ENCODE data around the gene NECAB3.

DNA sequence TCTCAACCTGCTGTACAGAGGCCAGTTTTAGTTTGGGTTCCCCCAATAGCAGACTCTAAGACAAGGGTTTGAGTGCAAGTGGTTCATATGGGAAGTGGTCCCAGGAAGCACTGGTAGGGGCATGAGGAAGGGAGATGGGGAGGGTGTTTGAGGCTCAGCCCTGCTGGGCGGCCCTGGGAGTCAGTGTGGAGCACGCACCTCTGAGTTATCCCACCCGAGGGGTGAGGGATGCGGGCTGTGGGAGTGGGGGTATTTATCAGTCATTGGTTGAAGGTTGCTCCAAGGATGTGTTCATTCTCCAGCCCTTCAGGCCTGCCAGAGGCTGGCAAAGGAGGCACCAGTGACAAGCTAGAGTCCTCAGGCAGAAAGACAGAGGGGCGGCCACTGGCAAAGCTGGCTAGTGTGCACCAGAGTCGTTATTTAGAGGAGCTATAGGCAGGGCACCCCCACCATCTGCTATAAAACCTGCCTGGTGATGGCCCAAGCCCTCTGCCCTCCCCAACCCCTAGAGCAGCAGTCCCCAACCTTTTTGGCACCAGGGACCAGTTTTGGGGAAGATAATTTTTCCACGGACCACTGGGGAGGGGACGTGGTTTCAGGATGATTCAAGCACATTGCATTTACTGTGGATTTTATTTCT, 29.4 kb upstream of the NECAB3 start:
- TF ChIP-seq EP300 (IDR thresholded peaks at IDR 0.05; ENCODE audit: low read depth): no peak
- no peak for TF ChIP-seq POLR2A (IDR thresholded peaks at IDR 0.05)
- TF ChIP-seq, protein P1, sequence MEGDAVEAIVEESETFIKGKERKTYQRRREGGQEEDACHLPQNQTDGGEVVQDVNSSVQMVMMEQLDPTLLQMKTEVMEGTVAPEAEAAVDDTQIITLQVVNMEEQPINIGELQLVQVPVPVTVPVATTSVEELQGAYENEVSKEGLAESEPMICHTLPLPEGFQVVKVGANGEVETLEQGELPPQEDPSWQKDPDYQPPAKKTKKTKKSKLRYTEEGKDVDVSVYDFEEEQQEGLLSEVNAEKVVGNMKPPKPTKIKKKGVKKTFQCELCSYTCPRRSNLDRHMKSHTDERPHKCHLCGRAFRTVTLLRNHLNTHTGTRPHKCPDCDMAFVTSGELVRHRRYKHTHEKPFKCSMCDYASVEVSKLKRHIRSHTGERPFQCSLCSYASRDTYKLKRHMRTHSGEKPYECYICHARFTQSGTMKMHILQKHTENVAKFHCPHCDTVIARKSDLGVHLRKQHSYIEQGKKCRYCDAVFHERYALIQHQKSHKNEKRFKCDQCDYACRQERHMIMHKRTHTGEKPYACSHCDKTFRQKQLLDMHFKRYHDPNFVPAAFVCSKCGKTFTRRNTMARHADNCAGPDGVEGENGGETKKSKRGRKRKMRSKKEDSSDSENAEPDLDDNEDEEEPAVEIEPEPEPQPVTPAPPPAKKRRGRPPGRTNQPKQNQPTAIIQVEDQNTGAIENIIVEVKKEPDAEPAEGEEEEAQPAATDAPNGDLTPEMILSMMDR (IDR thresholded peaks at IDR 0.05): no peak
- no peak for TF ChIP-seq POLR2AphosphoS5 (IDR thresholded peaks at IDR 0.05)

Measured in transverse colon (tissue), 4 donors.